GM04504 (cell line): ENCODE results near the gene HPS5.

Source experiments
- DNase-seq: peaks from one replicate; pipeline ENCODE4 v3.0.0-alpha.2; 2012; ENCODE audit warnings: low read depth

The HPS5 gene

GRCh38 chr11:18317551-18317950, 4.4 kb downstream of the HPS5 start:
- no peak for DNase-seq

- DNase-seq = no peak
Observed at GRCh38 chr11:18315893-18316292, 6.0 kb downstream of the HPS5 start.

GRCh38 chr11:18314784-18315523, 7.0 kb downstream of the HPS5 start:
- no peak for DNase-seq

DNA sequence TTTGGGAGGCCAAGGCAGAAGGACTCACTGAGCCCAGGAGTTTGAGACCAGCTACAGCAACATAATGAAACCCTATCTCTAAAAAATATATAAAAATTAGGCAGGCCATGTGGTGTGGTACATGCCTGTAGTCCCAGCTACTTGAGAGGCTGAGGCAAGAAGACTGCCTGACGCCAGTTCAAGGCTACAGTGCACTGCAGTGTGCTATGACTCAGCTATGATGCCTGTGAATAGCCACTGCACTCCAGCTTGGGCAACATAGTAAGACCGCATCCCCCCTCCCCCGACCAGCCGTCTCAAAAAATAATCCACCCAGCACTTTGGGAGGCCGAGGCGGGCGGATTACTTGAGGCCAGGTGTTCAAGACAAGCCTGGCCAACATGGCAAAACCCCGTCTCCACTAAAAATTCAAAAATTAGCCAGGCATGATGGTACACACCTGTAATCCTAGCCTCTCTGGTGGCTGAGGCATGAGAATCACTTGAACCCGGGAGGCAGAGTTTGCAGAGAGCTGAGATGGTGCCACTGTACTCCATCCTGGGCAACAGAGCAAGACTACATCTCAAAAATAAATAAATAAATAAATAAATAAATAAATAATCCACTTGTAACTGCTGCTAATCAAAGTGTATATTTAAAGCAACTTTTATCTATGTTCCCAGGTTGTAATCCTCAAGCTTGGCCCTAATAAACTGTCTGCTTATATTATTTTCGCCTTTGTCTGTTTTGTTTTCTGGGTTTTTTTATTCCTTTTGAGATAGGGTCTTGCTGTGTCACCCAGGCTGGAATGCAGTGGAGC, 7.8 kb downstream of the HPS5 start:
- no peak for DNase-seq

DNA sequence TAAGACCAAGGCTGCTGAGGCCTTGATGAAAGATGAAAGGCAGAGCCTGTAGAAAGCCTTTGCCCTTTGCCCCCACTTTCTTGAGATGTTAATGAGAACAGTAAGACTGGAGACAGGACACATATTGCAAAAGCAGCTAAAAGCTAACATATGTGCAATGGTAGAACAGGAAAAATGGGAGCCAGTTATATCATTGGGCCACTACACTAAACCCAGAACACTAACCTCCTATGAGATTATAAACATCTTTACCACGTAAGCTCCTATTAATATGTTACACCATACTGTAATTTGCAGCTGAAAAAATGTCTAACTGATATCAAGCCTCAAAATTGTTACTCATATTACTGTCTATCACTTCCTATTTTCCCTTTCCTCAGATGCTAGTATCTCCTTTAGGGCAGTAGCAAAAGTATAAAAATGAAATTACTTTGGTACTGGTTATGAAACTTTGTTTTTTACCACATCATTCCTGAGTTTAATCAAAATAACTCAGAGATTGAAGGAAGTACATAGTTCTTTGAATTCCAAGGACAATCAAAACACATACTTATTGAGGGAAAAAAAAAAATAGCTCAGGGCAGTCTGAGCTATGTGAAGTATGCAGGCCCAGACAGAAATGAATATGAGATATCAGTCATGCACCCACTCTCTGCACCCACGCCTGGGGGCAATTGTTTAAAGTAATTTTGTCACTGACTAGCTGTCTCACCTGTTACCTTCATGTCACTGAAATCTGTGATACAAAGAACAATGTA, 9.1 kb downstream of the HPS5 start:
- DNase-seq = peak; percentile 41

DNA sequence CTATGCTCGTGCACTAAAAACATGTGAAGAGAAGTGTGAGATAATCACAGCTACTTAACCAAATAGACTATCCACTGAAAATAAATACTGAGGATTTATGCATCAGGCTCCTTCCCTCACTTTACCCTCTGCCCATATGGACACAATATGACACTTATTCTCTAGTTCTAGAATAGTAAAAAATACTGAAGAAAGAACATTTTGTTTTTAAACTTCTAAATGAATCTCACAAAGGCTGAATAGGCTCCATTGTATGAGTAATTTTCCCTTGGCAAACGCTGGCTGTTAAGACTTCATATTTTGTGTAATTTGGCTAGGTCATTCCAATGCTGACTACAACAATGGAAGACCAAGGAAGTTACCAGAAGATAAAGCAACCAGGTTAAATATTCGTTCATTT, 9.9 kb downstream of the HPS5 start:
- no peak for DNase-seq

DNA sequence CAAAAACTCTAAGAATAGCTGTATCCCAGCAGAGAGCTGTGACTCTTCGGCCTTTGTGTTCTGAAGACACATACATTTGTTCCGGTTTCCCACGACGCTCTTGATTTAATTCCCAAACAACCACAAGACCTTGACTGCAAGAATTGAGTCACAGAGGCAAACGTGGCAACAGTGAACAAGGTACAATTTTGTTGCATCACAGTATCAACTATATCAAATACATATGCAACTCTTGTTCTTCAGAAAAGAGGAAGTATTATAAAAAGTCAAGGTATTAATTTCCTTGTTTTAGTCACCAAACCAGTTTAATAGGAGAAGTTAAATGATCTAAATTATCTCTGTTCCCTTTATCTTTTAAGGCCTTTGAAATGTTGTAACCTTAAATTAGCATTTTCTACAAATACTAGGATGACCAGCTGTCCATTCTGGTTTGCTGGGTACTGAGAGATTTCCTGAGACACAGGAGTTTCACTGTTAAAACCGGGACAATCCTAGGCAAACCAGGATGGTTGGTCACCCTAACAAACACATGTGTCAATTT, 11.1 kb downstream of the HPS5 start:
- DNase-seq = no peak

DNA sequence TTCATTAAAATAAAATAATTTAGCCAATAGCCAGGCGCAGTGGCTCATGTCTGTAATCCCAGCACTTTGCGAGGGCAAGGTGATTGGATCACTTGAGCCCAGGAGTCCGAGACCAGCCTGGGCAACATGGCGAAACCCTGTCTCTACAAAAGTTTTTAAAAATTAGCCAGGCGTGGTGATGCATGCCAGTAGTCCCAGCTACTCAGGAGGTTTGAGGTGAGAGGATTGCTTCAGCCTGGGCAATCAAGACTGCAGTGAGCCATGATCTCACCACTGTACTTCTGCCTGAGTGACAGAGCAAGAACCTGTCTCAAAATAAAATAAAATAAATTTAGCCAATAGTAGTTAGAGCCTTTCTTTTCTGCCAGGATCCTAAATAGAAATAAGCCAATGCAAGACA, 12.2 kb downstream of the HPS5 start:
- no peak for DNase-seq

- DNase-seq = no peak
Observed at GRCh38 chr11:18308242-18308641, 13.7 kb downstream of the HPS5 start.

DNA sequence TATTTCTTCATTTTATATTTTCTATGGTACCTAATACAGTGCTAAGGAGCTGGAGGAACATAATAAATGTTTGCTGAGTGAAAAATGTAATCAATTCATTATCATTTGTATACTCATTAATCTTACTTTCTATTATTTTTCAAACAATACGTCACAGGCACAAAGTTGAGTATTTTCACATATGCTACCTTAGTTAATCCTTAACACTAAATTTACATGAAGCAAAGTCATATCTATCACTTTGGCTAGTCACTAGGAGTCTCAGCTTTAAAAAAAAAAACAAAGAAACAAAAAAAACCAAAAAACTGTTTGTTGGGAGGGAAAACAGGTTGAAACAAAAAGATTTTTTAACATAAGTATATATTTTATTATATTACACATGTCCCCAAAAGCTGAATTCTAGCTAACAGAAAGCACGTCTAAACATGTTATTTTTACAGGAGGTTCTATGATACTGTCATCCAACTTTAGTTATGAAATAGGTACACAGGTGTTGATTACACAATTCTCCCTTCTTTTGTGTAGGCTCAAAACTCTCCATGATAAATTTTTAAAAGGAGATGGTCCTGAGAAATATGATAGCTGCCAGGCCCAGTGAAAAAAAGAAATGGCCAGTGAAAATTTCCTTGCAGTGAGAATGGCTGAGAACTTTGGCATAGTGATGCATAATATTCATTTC, 14.3 kb downstream of the HPS5 start:
- DNase-seq = no peak

GRCh38 chr11:18304745-18305144, 17.2 kb downstream of the HPS5 start:
- DNase-seq = no peak

GRCh38 chr11:18299721-18300120, 22.2 kb downstream of the HPS5 start:
- no peak for DNase-seq

DNA sequence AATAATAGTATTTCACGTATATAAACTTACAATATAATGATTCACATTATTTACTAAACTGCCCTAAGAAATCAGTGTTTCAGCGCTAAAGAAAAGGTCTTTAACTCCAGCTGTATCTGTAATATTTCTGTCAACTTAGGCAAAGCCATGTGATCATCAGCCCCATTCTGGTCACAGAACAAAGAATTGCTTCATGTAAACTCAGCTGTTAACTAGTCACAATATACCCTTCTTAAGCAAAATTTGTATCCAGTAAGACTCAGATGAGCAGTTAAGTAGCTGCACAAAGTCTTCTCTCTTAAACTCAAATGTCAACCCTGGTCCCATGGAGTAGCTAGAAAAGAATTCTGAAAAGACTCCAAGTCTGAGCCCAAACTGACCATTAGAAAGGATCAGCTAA, 26.6 kb downstream of the HPS5 start:
- no peak for DNase-seq

- DNase-seq = no peak
Observed at GRCh38 chr11:18294862-18295261, 27.1 kb downstream of the HPS5 start.

GRCh38 chr11:18288911-18289310, 33.0 kb downstream of the HPS5 start:
- DNase-seq = no peak

GRCh38 chr11:18285841-18286240, 36.1 kb downstream of the HPS5 start:
- DNase-seq = no peak

- DNase-seq = no peak
Observed at GRCh38 chr11:18282626-18283025, 39.3 kb downstream of the HPS5 start.

GRCh38 chr11:18280438-18281045, 41.4 kb downstream of the HPS5 start:
- no peak for DNase-seq

- no peak for DNase-seq
Observed at GRCh38 chr11:18277565-18278271, 44.2 kb downstream of the HPS5 start.

DNA sequence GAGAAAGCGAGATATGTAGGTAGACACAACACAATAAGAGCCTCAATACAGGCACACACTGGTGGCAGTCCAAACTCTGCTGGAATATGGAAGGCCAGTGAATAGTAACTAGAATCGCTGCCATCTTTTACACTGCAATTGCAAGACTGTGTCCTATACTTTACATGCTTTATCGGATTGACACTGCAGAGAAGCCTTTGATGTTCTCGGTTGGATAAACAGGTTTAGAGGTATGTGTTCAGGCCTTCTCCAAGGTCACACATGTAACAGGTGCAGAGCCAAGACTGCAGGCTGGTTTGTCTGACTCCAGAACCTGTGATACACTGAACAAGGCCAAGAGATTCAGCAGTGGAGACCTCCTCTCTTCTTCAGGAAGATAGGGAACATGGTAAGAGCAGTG, 50.7 kb downstream of the HPS5 start:
- DNase-seq = no peak

DNA sequence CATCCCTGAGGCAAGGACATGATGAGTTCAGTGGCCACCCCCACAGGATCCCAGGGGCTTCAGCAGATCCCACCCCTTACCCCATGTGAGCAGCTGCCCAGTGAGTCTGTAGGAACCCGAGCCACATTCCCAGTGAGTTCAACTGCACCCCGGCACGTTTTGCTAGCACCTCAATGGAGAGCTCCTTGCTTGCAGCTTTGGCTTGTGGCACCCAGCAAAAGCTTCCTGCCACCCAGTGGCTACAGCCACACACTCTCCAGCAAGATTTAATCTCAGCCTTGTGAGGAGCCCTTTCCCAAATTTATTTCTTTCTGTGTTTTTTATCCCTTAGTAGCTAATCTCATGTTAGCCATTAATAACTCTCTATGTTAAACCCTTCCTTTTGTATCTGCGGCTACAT, 51.8 kb downstream of the HPS5 start:
- no peak for DNase-seq
